Measurements from ENCODE around the gene SLC4A5.
"Not testable (repeated sequence)": the region's sequence is repeated elsewhere in the genome, so short reads cannot be mapped to it uniquely, and the experiment has no call there.

SLC4A5 gene

GRCh38 chr2:74206180-74206688 lies 137.0 kb downstream of the SLC4A5 start:
- DNase-seq (ENCODE audit: extremely low read depth in 1 of 2, low read depth in 1 of 2), result peak in 1 of 2 donors; percentile 13

GRCh38 chr2:74205596-74205995 lies 137.6 kb downstream of the SLC4A5 start:
- DNase-seq (ENCODE audit: extremely low read depth in 1 of 2, low read depth in 1 of 2), result no peak

GRCh38 chr2:74205113-74205512 lies 138.1 kb downstream of the SLC4A5 start:
- no peak for DNase-seq (ENCODE audit: extremely low read depth in 1 of 2, low read depth in 1 of 2)

- DNase-seq (ENCODE audit: extremely low read depth in 1 of 2, low read depth in 1 of 2), result no peak
Measured at GRCh38 chr2:74204436-74204835, 138.8 kb downstream of the SLC4A5 start.

- DNase-seq (ENCODE audit: extremely low read depth in 1 of 2, low read depth in 1 of 2), result no peak
Measured at GRCh38 chr2:74201596-74201995, 141.6 kb downstream of the SLC4A5 start.

GRCh38 chr2:74201196-74201595 lies 142.0 kb downstream of the SLC4A5 start:
- DNase-seq (ENCODE audit: extremely low read depth in 1 of 2, low read depth in 1 of 2), result no peak

- DNase-seq (ENCODE audit: extremely low read depth in 1 of 2, low read depth in 1 of 2), result no peak
Measured at GRCh38 chr2:74199871-74200305, 143.3 kb downstream of the SLC4A5 start.

GRCh38 chr2:74199275-74199701 lies 143.9 kb downstream of the SLC4A5 start:
- no peak for DNase-seq (ENCODE audit: extremely low read depth in 1 of 2, low read depth in 1 of 2)

- peak; percentile 65 to 84 for DNase-seq (ENCODE audit: extremely low read depth in 1 of 2, low read depth in 1 of 2)
Measured at GRCh38 chr2:74198461-74199274, 144.5 kb downstream of the SLC4A5 start, which contains the start of gene MTHFD2. Gene MTHFD2, plus strand, starts transcription at chr2:74198615. Its CDS starts 27 bp downstream, at chr2:74198642.

- DNase-seq (ENCODE audit: extremely low read depth in 1 of 2, low read depth in 1 of 2), result no peak
Measured at GRCh38 chr2:74198023-74198460, 145.2 kb downstream of the SLC4A5 start.

GRCh38 chr2:74197049-74197448 lies 146.2 kb downstream of the SLC4A5 start:
- DNase-seq (ENCODE audit: extremely low read depth in 1 of 2, low read depth in 1 of 2), result no peak

- DNase-seq (ENCODE audit: extremely low read depth in 1 of 2, low read depth in 1 of 2), result no peak
Measured at GRCh38 chr2:74194799-74195198, 148.4 kb downstream of the SLC4A5 start.

- no peak for DNase-seq (ENCODE audit: extremely low read depth in 1 of 2, low read depth in 1 of 2)
Measured at GRCh38 chr2:74191596-74192380, 151.4 kb downstream of the SLC4A5 start.

GRCh38 chr2:74188696-74189095 lies 154.5 kb downstream of the SLC4A5 start:
- DNase-seq (ENCODE audit: extremely low read depth in 1 of 2, low read depth in 1 of 2), result no peak

- DNase-seq (ENCODE audit: extremely low read depth in 1 of 2, low read depth in 1 of 2), result no peak
Measured at GRCh38 chr2:74188018-74188601, 155.1 kb downstream of the SLC4A5 start.

- DNase-seq (ENCODE audit: extremely low read depth in 1 of 2, low read depth in 1 of 2), result not testable (repeated sequence)
Measured at GRCh38 chr2:74186706-74187105, 156.5 kb downstream of the SLC4A5 start.

GRCh38 chr2:74186038-74186437 lies 157.2 kb downstream of the SLC4A5 start:
- DNase-seq (ENCODE audit: extremely low read depth in 1 of 2, low read depth in 1 of 2), result no peak

- DNase-seq (ENCODE audit: extremely low read depth in 1 of 2, low read depth in 1 of 2), result no peak
Measured at GRCh38 chr2:74183878-74184277, 159.3 kb downstream of the SLC4A5 start.

GRCh38 chr2:74181739-74182138 lies 161.5 kb downstream of the SLC4A5 start:
- DNase-seq (ENCODE audit: extremely low read depth in 1 of 2, low read depth in 1 of 2), result no peak

GRCh38 chr2:74179063-74179865 lies 164.0 kb downstream of the SLC4A5 start:
- no peak for DNase-seq (ENCODE audit: extremely low read depth in 1 of 2, low read depth in 1 of 2)
